Ecto neural progenitor cell (in vitro differentiated cells): ENCODE measurements around the gene TBX1.

Experiments used
- DNase-seq: peaks from one replicate; pipeline ENCODE4 v3.0.0-alpha.2; 2018; ENCODE audit warnings: low spot score

The TBX1 gene

GRCh38 chr22:19800306-19800705 is 39.7 kb downstream of the TBX1 start:
- no peak for DNase-seq

- DNase-seq: no peak
These were observed 40.2 kb downstream of the TBX1 start for GRCh38 chr22:19800761-19801244.

- no peak for DNase-seq
These were observed 40.9 kb downstream of the TBX1 start for GRCh38 chr22:19801340-19802000.

GRCh38 chr22:19802001-19802893 is 41.7 kb downstream of the TBX1 start:
- DNase-seq: no peak

GRCh38 chr22:19802894-19803735 is 42.5 kb downstream of the TBX1 start:
- DNase-seq: no peak

- no peak for DNase-seq
These were observed 43.2 kb downstream of the TBX1 start for GRCh38 chr22:19803736-19804267.

GRCh38 chr22:19805821-19806212 is 45.2 kb downstream of the TBX1 start:
- no peak for DNase-seq

- no peak for DNase-seq
These were observed 45.9 kb downstream of the TBX1 start for GRCh38 chr22:19806213-19807160.

GRCh38 chr22:19807161-19807913 is 46.8 kb downstream of the TBX1 start:
- no peak for DNase-seq

GRCh38 chr22:19807914-19808872 is 47.6 kb downstream of the TBX1 start:
- no peak for DNase-seq

- DNase-seq: no peak
These were observed 48.4 kb downstream of the TBX1 start for GRCh38 chr22:19808873-19809478.

- DNase-seq: no peak
These were observed 49.2 kb downstream of the TBX1 start for GRCh38 chr22:19809741-19810140.

GRCh38 chr22:19810381-19811201 is 50.0 kb downstream of the TBX1 start:
- DNase-seq: peak; percentile 44

GRCh38 chr22:19811211-19811621 is 50.6 kb downstream of the TBX1 start:
- no peak for DNase-seq

- DNase-seq: peak; percentile 42
These were observed 51.5 kb downstream of the TBX1 start for GRCh38 chr22:19811811-19812771.

- DNase-seq: no peak
These were observed 52.3 kb downstream of the TBX1 start for GRCh38 chr22:19812910-19813309.
